Fibroblast of skin of left quadriceps (primary cell): ENCODE results near the gene BIN2.
"Not testable (repeated sequence)": the region's sequence is repeated elsewhere in the genome, so short reads cannot be mapped to it uniquely, and the experiment has no call there.

Experiments used
- DNase-seq, 2 experiments: peaks; one replicate each; pipeline ENCODE4 v3.0.0-alpha.2; 2013; ENCODE audit warnings: low read depth in 2 of 2

The BIN2 gene

DNA sequence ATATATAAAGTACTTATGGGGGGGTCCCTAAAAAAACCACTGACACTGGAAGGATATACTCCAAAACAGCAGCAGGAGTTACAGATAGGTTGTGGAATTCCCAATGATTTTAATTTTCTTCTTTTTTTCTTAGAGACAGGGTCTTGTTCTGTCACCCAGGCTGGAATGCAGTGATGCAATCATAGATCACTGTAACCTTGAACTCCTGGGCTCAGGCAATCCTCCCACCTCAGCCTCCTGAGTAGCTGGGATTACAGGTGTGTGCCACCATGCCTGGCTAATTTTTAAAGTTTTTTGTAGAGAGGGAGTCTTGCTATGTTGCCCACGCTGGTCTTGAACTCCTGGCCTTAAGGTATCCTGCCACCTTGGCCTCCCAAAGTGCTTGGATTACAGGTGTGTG is 64.4 kb downstream of the BIN2 start:
- DNase-seq = not testable (repeated sequence)

DNA sequence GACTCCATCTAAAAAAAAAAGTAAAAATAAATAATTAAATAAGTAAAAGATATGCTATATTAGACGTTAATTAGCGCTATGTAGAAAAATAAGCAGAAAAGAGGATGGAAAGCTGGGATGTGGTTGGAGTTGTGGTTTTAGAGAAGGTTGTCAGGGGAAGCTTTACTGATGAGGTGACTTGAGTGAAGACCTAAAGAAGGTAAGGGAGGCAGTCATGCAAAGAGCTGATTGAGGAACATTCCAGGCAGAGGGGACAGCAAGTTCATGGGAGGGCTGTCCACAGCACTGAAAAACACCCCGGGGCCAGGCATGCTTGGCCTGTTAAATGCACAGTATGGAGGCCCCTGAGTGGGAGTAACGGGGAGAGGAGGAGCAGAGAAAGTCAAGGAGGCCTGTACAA is 69.4 kb downstream of the BIN2 start:
- DNase-seq = no peak

DNA sequence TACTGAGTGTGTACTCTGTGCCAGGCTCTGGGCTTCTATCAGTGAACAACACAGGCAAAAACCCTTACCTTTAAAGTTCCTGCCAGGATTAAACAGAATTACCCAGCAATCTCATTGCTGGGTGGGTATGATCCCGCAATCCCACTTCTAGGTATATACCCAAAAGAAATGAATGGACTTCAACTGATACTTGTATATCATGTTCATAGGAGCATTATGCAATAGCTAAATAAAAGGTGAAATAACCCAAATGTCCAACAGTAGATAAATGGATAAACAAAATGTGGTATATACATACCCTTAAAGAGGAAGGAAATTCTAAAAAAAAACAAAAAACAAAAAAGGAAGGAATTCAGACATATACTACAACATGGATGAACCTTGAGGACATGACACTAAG is 70.7 kb downstream of the BIN2 start:
- no peak for DNase-seq

DNA sequence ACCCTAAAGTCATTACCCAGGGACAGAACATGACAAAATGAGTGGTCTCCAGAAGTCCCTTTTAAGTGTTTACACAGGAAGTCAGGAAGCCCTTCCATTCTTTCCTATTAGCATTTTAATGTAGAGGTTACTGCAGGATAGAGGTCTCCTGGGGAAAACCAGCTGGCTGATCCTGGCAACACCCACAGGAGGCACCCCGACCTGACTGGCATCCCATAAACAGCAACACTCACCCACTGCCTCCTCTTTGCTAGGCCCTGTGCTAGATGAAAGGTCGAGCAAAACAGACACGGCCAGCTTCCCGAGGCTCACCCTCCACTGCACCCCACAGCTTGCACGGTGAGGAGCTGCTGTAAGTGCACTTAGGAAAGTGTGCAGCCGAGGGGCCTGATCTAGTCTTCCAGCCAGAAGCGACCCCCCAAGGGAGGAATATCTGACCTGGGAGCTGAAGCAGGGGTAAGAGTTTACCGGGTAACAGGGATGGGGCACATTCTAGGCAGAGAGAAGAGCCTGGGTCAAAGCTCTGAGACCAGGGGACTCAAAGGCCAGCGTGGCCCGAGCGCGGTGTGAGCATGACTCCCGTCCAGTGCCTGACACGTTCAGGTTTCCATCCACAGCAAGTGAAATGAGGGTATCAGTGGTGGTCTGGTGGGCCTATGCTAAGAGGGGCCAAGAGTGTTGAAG is 76.3 kb downstream of the BIN2 start:
- no peak for DNase-seq

DNA sequence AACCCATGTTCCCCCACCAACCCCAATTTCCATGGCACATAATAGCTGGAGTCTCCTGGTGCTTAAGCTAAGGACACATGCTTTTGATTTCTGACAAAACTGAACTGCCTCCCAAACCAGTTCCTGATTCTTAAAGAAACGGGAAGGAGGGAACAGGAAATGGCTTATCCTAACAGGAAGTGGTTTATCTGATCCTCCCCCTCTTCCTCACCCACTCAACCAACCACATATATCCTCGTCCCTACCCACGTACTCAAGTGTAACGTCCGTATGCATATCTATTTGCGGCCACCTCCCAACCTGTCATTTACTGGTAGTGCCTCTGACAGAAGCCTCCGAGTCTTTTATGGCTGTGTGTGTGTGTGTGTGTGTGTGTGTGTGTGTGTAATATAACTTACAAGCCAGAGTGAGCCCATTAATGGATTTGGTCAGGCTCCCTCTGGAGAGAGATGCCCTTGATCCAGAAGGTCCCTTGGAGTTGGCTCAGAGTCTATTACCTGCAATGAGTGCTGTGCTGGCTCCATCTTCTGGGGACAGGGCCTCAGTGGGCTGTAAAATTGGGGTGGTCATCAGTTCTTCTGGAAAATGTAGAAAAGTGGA is 77.6 kb downstream of the BIN2 start:
- peak in 1 of 2 experiments; percentile 31 for DNase-seq

DNA sequence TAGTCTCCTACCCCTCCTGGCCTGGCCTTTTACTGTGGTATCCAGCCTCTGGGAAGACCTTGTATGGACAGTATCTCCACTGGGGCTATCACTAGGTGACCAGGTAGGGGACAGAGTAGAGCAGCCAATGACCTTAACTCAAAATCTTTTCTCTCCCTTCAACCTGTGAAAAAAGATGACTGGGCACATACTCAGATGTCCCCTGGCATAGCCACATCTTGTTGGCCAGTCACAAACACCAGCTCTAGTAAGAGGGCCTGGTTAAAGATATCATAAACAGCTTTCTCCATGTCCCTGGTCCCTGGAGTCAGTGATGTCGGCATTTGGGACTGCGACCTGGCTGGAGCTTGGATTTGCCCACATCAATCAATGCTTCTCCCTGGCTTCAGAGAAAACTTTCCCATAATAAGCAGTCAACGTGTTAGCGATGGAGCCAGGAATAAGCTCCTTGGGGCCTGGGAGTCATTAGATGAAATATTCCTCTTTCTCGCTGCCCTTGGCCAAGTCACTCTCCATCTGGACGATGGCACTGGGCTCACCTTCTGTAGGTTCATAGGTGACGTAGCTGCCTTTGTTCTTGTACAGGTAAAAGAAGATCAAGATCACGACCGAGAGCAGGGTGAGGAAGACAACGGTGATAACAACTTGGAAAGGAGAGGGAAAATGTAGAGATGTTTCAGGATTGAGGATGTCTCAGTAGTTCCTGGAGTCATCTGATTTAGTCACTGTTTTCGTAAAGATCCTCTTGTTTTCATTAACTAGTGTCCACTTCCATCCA is 78.3 kb downstream of the BIN2 start:
- DNase-seq = no peak

DNA sequence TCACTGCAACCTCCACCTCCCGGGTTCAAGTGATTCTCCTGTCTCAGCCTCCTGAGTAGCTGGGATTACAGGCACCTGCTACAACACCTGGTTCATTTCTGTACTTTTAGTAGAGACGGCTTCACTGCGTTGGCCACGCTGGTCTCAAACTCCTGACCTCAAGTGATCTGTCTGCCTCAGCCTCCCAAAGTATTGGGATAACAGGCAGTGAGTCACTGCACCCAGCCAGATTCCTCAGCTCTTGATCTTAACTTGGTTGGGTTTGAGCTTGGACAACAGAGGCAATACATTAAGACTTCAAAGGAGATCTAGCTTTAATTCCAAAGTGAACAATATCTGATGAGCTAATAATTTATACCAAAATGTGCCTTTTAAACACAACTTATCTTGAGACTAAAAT is 79.7 kb downstream of the BIN2 start:
- DNase-seq = no peak

DNA sequence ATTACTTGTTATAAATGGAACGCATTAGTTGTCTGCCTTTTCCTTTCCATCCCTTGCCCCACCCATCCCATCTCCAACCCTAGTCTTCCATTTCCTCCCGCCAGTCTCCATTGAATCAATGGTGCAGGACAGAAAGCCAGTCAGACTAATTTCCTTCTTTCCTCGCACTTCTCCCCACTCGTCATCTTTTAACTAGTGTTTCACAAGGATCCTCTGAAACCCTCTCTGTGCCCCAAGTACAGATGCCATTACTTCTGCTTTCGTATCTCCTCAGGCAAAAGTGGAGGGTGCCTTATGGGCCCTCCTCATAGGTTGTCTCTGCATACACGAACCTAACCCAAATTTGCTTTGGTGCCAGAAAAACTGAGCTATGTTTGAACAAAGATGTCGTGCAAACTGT is 81.1 kb downstream of the BIN2 start:
- no peak for DNase-seq

DNA sequence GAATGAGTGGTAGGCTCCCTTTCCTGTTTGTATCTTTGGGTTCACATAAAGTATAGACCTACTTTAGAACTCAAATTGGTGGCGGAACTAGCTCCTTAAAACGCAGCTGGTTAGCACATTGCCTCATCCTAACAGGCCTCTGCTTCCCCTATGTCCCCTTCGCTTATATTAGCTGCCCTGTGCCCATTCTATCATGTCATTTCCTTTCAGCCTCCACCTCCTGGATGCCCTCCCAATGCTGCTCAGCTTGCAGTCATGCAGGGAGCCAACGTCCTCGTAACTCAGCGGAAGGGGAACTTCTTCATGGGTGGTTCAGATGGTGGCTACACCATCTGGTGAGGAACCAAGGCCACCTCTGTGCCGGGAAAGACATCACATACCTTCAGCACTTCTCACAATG is 81.9 kb downstream of the BIN2 start:
- no peak for DNase-seq

DNA sequence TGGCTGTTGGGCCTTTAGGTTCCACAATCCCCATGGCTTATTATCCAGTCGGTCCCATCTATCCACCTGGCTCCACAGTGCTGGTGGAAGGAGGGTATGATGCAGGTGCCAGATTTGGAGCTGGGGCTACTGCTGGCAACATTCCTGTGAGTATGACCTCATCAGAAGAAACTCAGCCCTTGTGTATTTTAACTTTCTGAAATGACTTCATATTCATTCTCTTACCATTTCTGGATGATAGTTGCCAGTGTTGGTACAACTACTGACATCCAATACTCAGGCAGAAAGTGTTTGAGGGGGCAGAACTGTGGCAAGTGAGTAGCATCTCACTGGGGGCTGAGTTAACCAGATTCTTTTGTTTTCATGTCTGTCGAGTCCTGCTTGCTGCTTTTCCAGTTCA is 83.0 kb downstream of the BIN2 start:
- no peak for DNase-seq

DNA sequence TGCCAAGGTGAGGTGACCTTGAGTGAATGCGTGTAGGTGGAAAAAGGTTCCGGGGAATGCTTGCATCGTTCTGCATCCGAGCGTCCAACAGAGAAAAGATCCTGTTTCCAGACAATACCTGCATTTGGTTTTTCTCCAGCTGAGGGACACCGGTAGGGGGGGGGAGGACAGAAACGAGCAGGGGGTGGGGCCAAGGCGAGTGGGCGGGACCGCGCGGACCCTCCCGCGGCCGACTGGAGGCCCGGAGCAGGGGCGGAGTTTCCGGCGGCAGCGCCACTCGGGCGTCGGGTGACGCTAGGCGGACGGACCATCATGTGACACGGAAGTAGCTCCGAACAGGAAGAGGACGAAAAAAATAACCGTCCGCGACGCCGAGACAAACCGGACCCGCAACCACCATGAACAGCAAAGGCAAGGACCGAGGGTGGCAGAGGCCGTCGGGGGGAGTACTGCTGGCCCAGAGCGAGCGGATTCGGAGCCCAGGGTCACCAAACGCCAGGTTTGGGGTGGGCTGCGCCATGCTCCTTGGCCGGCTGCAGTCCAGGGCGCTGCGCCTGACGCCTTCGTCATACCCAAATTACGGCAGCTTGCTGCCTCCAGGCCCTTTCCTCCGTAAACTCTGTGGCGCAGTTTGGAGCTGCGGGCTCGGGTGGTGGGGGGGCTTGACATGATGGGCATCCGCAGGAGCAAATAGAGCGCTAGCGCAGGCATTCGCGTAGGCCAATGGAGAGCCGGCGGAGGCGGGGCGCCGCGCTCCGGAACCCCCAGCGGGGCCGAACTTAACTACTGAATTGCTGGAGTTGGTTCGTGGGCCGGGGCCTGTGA is 85.3 kb downstream of the BIN2 start, which contains the start of gene DAZAP2:
Gene DAZAP2, plus strand, starts transcription at position 317 of the 825 bp plus-strand sequence. Its CDS starts 82 bp downstream, at position 399.
- DNase-seq = peak; percentile 88

DNA sequence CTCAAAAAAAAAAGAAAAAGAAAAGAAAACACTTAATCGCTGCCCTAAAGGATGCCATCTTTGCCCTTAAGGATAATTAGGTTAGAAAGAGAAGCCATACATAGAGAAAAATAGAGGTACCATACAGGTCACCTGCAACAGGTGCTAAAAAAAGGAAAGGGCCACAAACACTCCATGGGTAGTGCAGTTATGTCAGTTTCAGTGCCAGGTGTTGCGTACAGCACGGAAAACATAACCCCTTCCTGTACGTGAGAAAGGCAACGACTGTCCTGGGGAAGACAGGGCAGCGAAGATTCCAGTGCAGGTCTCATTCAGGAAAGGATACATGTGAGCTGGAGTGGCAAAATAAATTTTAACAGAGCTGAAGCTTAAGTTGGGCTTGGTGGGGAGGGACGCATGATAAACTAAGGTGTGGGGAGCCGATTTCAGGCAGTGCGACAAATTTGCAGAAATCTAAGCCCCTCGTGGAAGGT is 85.9 kb downstream of the BIN2 start:
- no peak for DNase-seq

DNA sequence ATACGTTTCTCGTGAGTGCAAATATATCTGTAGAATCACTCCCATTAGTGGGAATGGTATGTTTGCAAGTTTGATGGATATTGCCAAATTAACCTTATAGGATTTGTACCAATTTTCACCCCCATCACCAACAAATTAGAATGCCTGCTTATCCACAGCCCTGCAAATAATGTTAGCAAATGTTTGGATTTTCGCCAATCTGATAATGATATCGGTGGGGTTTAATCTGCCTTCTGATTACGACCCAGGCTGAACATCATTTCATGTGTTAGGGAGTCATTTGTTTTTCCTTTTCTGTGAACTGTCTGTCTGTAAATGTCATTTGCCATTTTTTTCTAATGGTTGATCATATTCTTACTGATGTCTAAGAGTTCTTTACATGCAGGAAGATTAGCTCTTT is 89.4 kb downstream of the BIN2 start:
- no peak for DNase-seq

DNA sequence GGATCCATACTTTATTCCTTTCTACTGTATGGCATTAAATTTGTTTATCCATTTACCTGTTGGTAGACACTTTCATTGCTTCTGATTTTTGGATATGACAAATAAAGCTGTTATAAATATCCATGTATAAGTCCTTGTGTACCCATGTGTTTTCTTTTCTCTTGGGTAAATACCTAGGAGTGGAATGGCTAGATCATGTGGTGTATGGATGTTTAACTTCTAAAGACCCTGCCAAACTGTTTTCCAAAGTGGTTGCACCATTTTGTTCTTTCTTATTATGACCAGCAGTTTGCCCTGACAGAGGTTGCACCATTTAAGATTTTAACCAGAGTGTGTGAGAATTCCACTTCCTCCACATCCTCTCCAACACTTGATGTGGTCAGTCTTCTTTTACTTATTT is 91.3 kb downstream of the BIN2 start:
- DNase-seq = no peak
